HTR-8/SVneo (cell line): Measurements from ENCODE around the gene CD46.
A peak's percentile ranks its signal among the peaks of the same experiment; 100 is the strongest.
"Not testable (repeated sequence)": the region's sequence is repeated elsewhere in the genome, so short reads cannot be mapped to it uniquely, and the experiment has no call there.

Source experiments
- DNase-seq: peaks from one replicate; pipeline ENCODE4 v3.0.0; 2011; ENCODE audit warnings: low spot score, mixed read lengths; ENCODE audit not compliant: insufficient read length
- FAIRE-seq: peaks from 2 replicates; lab custom pipeline; 2011; peaks lifted over from hg19 to GRCh38; lab: Jason Lieb, UNC

Gene CD46

DNA sequence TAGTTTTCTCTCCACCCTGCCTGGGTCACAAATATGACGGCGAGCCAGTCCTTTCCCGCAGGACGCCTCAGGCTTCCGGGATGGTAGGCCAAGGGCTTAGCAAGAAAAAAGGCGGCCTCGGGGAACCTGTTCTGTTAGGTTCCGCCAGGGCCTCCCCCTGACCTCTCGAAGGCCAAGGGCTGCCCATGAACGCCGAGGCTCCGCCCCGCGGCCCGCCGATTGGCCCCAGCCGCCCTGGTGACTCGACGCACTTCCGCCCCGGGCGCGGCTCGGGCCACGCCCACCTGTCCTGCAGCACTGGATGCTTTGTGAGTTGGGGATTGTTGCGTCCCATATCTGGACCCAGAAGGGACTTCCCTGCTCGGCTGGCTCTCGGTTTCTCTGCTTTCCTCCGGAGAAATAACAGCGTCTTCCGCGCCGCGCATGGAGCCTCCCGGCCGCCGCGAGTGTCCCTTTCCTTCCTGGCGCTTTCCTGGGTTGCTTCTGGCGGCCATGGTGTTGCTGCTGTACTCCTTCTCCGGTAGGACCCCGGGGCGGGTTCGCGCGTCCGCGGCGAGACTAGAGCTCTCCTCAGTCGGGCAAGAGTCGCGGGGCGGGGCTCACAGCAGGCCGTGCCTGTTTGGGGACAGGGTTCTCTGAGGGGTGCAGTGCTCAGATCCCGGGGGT lies at the start of gene CD46:
Gene CD46, plus strand, starts transcription at position 265 of the 666 bp plus-strand sequence. Its CDS starts 159 bp downstream, at position 424.
- DNase-seq (peak; percentile 93), FAIRE-seq (peak; percentile 70)

DNA sequence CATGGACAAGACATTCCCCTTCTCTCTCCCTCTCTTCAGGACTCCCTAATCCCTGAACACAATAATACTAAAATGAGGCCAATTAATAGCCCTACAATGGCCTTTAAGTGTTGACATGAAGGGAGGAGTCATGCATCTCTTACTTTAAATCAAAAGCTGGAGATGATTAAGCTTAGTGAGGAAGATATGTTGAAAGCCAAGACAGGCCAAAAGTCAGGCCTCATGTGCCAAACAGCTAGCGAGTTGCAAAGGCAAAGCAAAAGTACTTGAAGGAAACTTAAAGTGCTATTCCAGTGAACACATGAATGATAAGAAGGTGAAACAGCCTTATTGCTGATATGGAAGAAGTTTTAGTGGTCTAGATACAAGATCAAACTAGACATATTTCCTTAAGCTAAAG lies 49.5 kb upstream of the CD46 start:
- no peak for FAIRE-seq
- no peak for DNase-seq

DNA sequence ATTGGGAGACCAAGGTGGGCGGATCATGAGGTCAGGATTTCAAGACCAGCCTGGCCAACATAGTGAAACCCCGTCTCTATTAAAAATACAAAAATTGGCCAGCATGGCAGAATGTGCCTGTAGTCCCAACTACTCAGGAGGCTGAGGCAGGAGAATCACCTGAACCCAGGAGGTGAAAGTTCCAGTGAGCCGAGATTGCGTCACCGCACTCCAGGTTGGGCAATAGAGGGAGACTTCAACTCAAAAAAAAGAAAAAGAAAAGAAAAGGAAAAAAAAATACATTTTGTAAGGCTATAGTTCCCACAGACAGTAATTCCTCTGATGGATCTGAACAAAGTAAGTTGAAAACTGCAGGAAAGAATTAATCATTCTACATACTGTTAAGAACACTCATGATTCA lies 48.1 kb upstream of the CD46 start:
- DNase-seq (no peak), FAIRE-seq (no peak)

DNA sequence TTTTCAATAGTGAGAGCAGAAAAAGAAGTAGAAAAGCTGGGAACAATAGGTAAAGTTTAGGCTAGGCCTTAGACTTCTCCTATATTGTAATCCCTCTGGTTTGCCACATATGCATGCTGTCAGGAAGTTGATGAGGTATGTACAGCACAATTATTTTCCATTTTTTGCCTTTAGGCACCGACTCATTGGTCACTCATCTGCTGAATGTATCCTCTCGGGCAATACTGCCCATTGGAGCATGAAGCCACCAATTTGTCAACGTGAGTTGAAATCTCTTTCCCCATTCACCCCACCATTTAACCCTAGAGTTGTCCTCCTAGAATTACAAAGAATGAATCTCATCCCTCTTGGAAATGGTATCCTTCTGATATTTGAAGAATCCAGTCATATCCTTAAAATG lies 43.9 kb upstream of the CD46 start:
- not testable (repeated sequence) for FAIRE-seq, DNase-seq

GRCh38 chr1:207711285-207711684 lies 40.6 kb upstream of the CD46 start:
- DNase-seq, result peak; percentile 10
- peak; percentile 59 for FAIRE-seq

DNA sequence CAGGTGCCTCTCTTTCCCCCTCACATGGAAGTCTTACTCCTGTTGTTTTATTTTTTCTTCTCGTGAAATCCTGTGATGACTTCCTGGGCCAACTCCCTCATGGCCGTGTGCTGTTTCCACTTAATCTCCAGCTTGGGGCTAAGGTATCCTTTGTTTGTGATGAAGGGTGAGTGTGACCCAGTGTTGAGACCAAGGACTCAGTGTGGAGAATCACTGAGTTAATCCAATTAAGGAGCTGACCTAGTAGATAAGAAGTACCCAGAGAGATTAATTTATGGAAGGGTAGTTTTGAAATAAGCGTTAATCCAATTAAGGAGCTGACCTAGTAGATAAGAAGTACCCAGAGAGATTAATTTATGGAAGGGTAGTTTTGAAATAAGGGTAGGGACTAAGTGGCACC lies 39.2 kb upstream of the CD46 start:
- not testable (repeated sequence) for DNase-seq, FAIRE-seq

DNA sequence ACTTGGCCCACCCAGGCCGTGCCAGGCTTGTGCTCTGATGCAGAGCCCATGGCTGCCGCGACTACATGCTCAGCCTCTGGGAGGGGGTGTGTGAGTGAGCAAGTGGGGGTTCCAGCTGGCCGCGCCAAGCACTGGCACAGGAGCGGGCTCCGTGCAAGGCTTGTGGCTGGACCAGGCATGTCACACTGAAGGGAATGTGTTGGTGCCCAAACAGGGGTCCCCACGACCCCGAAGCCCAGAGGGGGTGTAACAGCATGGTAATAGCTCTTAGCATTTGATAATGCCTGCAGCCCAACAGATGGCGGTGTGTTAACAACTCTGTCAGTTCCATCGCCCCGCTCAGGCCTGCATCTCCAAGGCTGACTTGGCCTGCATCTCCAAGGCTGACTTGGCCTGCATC lies 38.3 kb upstream of the CD46 start:
- FAIRE-seq (no peak), DNase-seq (no peak)

DNA sequence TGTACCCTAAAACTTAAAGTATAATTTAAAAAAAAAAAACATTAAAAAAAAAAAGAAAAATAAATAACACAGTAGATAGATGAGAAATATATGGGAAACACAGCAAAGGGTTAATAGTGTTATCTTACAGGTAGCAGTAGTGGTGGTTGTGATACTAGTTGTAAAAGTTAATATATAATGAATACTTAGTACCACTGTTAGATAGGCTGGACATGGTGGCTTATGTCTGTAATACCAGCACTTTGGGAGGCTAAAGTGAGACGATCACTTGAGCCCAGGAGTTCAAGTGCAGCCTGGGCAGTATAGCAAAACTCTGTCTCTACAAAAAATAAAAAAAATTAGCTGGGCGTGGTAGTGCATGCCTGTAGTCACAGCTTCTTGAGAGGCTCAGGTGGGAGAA lies 32.6 kb upstream of the CD46 start:
- DNase-seq (no peak), FAIRE-seq (no peak)

DNA sequence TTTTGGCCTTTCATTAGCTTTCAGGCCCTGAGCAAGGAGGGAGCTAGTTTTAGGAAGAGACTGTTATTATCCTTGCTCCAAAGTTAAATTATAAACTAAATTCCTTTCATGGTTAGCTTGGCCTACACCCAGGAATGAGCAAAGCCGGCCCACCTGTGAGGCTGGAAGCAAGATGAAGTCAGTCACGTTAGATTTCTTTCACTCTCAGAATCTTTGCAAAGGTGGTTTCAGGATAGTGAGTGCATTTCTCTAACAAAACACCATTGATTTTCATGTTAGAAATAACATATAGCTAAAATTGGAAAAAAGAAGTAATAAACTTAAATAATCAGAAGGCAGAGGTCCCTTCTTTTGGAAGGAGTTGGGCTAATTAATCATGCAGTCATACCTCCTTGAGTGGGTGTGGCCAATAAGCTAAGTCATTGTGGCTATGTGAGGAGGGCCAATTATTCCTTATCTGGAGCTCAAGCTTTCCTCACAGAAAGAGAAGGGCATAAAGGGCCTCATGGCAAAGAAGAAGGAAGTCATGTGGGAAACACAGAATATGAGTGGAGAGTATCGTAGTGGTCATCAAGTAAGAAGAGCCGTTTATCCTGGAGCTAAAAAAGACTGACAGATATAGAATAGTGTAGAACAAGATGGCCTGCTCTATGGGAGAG lies 23.5 kb upstream of the CD46 start:
- DNase-seq, FAIRE-seq: not testable (repeated sequence)

- DNase-seq, FAIRE-seq: not testable (repeated sequence)
Measured at GRCh38 chr1:207737503-207738157, 14.2 kb upstream of the CD46 start.

DNA sequence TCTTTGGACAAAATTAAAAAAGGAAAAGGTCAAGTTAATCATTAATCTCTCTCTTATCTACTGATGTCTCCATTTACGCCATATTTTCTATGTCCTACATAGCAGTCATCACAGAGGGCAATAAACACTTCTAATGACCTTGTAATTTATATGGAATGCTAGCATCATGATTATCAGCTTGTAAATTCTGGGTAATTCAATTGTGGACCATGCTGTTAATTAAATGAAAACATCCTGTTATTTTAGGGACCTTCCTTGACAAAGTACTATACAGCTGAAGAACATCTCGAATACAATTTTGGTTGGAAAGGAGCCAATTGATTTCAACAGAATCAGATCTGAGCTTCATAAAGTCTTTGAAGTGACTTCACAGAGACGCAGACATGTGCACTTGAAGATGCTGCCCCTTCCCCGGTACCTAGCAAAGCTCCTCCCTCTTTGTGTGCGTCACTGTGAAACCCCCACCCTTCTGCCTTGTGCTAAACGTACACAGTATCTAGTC lies 13.6 kb upstream of the CD46 start:
- FAIRE-seq, DNase-seq: not testable (repeated sequence)

DNA sequence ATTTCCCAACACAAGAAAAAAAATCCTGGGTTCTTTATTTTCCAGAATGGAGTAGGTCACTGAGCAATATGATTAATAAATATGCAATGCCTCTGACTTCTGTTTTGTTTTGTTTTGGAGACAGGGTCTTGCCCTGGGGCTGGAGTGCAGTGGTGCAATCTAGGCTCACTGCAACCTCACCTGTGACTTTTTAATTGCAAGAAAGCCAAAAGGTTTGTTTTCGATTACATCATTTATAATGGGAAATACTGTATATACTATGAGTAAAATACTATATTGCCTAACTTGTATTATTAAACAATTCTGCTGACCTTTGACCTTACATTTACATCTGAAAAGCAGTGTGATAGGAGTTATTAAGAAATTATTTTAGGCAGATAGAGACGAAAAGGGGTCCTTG lies 11.6 kb upstream of the CD46 start:
- no peak for FAIRE-seq

GRCh38 chr1:207742850-207743555 lies 8.9 kb upstream of the CD46 start:
- FAIRE-seq, result no peak
- DNase-seq, result no peak

More for the DNA sequence above, 11.6 kb upstream of the CD46 start:
- DNase-seq, result no peak

DNA sequence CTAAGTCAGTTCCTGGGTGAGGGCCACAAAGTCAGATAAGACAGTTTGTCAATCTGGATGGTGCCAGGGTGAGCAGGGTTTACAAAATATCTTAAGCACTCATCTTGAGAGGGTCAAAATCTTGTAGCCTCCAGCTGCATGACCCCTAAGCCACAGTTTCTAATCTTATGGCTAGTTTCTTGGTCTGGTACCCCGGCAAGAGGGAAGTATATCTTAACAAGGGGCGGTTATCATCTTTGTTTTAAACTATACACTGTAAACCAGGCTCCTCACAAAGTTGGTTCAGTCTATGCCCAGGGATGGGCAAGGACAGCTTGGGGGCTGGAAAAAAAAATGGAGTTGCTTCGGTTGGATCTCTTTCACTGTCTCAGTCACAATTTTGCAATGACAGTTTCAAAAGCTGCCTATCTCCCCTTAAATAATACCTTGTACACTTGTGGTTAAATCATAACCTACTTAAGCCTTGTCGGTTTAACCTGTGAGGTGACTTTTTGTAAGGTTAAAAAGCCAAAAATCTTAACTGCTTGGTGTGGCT lies 7.8 kb upstream of the CD46 start:
- DNase-seq, result no peak
- FAIRE-seq, result peak; percentile 13

- FAIRE-seq (no peak), DNase-seq (no peak)
Measured at GRCh38 chr1:207745285-207745684, 6.6 kb upstream of the CD46 start.

- DNase-seq (no peak), FAIRE-seq (no peak)
Measured at GRCh38 chr1:207745839-207746767, 5.8 kb upstream of the CD46 start.

DNA sequence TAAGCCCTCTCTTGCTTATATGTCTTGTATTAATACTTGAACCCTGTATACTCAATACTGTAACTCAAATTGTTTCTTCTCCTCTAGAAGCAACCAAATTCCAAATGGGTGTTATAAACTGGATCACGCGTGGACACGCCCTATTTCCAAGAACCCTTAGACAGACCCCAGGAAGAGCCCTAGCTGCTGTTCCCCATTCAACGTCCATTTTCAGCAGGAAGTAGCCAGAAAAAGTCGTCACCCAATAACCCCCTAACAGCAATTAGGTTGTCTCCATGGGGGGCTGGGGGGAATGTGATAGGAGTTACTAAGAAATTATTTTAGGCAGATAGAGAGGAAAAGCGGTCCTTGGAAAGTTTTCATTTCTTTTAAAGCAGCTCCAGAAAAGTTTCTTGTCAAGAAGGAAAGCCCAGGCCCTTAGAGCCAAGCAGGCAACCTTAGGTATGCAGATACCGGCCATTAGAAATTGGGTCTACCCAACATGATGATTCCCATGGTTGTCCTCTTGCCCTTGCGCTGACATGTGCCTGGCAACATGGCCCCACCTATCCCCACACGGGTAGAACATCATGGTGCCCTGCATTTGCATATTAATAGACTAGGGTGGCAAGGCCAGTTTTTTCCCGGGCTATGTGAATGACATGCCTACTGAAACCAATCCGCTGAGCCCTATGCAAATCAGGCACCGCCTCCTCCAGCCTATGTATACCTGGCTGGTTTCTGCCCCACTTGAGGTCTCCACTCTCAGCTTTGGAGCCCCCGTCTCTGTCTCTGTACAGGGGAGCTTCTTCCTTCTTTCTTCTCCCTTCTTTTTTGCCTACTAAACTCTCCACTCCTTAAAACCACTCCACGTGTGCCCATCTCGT lies 4.0 kb upstream of the CD46 start:
- FAIRE-seq, result no peak
- DNase-seq, result no peak
